Measurements from ENCODE around the gene ZHX3. TPM values are rescaled to one million over a fixed set of nuclear protein-coding genes. Genes with fewer than 3 reads are reported as not detected.

Gene ZHX3
- total RNA-seq, result 153 TPM
- polyA plus RNA-seq (ENCODE audit: insufficient read depth, low read depth, low replicate concordance), result 24.7 TPM
- long read RNA-seq, donor 1, partial matches to known transcripts, result 0 of 3 reads
- long read RNA-seq, donor 1, other reads (novel, unspliced or antisense), result 0 of 3 reads
- long read RNA-seq, donor 2, full-length matches to known transcripts, result 2 of 2 reads
- long read RNA-seq, donor 2, partial matches to known transcripts, result 0 of 2 reads
- long read RNA-seq, donor 2, other reads (novel, unspliced or antisense), result 0 of 2 reads
- long read RNA-seq, donor 3, full-length matches to known transcripts, result 4 of 4 reads
- long read RNA-seq, donor 3, partial matches to known transcripts, result 0 of 4 reads
- long read RNA-seq, donor 3, other reads (novel, unspliced or antisense), result 0 of 4 reads
- long read RNA-seq, donor 4, full-length matches to known transcripts, result 4 of 4 reads
- long read RNA-seq, donor 4, partial matches to known transcripts, result 0 of 4 reads
- long read RNA-seq, donor 4, other reads (novel, unspliced or antisense), result 0 of 4 reads
- long read RNA-seq, donor 5, result 0 reads
- long read RNA-seq, donor 6, partial matches to known transcripts, result 9 of 9 reads
- long read RNA-seq, donor 6, other reads (novel, unspliced or antisense), result 0 of 9 reads
- long read RNA-seq, donor 7, full-length matches to known transcripts, result 2 of 55 reads
- long read RNA-seq, donor 7, partial matches to known transcripts, result 10 of 55 reads
- long read RNA-seq, donor 7, other reads (novel, unspliced or antisense), result 43 of 55 reads
- long read RNA-seq, donor 8, partial matches to known transcripts, result 0 of 1 reads
- long read RNA-seq, donor 8, other reads (novel, unspliced or antisense), result 0 of 1 reads
- long read RNA-seq, donor 9, full-length matches to known transcripts, result 5 of 5 reads
- long read RNA-seq, donor 9, partial matches to known transcripts, result 0 of 5 reads
- long read RNA-seq, donor 9, other reads (novel, unspliced or antisense), result 0 of 5 reads
- long read RNA-seq, donor 10, partial matches to known transcripts, result 0 of 2 reads
- long read RNA-seq, donor 10, other reads (novel, unspliced or antisense), result 0 of 2 reads

GRCh38 chr20:41317546-41318270, at the start of gene ZHX3:
Gene ZHX3 (minus strand): TSS chr20:41317731. CDS start chr20:41204916, 112,815 bp downstream.
- H3K27me3 ChIP-seq (ENCODE audit: control insufficient read depth, insufficient read depth, low read length), result no peaks in the 10 kb centered on the region
- peaks cover 0 to 11% (median 6%) of the 10 kb centered on the region in 3 donors for H3K4me1 ChIP-seq (ENCODE audit: control insufficient read depth in 2 of 3, insufficient read depth in 2 of 3, low read depth in 1 of 3, low read length in 3 of 3)
- DNase-seq (peak; percentile 98 to 99 (median 99)), FAIRE-seq (no peak)
- peak within 1 kb of the TSS; percentile 90 for H3K27ac ChIP-seq (ENCODE audit: low read depth in 2 of 2, low read length in 2 of 2)
- no peak for TF ChIP-seq CTCF (IDR thresholded peaks at IDR 0.05; ENCODE audit: borderline replicate concordance, extremely low read depth, insufficient read depth)
- peak within 1 kb of the TSS; percentile 58 to 90 (median 78) for H3K9ac ChIP-seq (ENCODE audit: low read length in 3 of 3)
- no peaks in the 10 kb centered on the region for H3K9me3 ChIP-seq (ENCODE audit: control insufficient read depth in 2 of 3, insufficient read depth in 1 of 3, low read length in 3 of 3)
- intact Hi-C loops (cut with DNase I), result loop anchor here (10.0 kb wide), 1 partner anchor 63 kb away; no protein-coding TSS in a partner anchor
- no peaks in the 10 kb centered on the region for H3K36me3 ChIP-seq (ENCODE audit: control insufficient read depth in 2 of 3, insufficient read depth in 3 of 3, low read length in 3 of 3)
- peak within 1 kb of the TSS; percentile 81 to 92 (median 81) for H3K4me3 ChIP-seq (ENCODE audit: low read length in 3 of 3)

- no peak for FAIRE-seq
- intact Hi-C loops (cut with DNase I), result no loop called here
- H3K27me3 ChIP-seq (ENCODE audit: control insufficient read depth, insufficient read depth, low read length), result no peaks in the 10 kb centered on the region
Observed at GRCh38 chr20:41367393-41367695, 49.8 kb upstream of the ZHX3 start.

More at GRCh38 chr20:41367393-41367695, 49.8 kb upstream of the ZHX3 start:
- H3K4me1 ChIP-seq (ENCODE audit: control insufficient read depth in 2 of 3, insufficient read depth in 2 of 3, low read depth in 1 of 3, low read length in 3 of 3), result no peaks in the 10 kb centered on the region
- H3K27ac ChIP-seq (ENCODE audit: low read depth in 2 of 2, low read length in 2 of 2), result no peak overlapping the region
- no peak overlapping the region for H3K9ac ChIP-seq (ENCODE audit: low read length in 3 of 3)
- H3K9me3 ChIP-seq (ENCODE audit: control insufficient read depth in 2 of 3, insufficient read depth in 1 of 3, low read length in 3 of 3), result no peaks in the 10 kb centered on the region
- no peak for DNase-seq
- no peak overlapping the region for H3K4me3 ChIP-seq (ENCODE audit: low read length in 3 of 3)
- H3K36me3 ChIP-seq (ENCODE audit: control insufficient read depth in 2 of 3, insufficient read depth in 3 of 3, low read length in 3 of 3), result no peaks in the 10 kb centered on the region
- no peak for TF ChIP-seq CTCF (IDR thresholded peaks at IDR 0.05; ENCODE audit: borderline replicate concordance, extremely low read depth, insufficient read depth)

Measured in kidney (tissue), 22 donors.